ENCODE measurements around the gene EDNRA.

DNA sequence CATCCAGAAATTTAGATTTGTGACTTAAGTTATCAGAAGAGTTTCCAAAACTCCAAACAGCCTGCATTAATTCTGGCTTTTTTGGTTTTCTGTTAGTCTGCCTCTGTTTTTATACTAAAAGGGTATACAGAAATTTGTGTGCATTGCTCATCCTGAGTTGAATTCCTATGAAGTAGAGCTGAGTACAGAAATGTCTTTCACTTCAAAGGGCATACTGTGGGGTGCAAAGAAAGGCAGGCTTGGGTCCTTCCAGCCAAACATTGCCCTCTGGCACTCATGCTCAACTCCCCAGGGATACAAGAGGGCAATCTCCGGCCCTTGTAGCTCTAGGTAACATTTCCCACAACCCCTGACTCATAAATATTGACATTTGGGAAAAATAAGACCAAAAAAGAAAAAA, 108.7 kb downstream of the EDNRA start:
- TF ChIP-seq, protein P1, sequence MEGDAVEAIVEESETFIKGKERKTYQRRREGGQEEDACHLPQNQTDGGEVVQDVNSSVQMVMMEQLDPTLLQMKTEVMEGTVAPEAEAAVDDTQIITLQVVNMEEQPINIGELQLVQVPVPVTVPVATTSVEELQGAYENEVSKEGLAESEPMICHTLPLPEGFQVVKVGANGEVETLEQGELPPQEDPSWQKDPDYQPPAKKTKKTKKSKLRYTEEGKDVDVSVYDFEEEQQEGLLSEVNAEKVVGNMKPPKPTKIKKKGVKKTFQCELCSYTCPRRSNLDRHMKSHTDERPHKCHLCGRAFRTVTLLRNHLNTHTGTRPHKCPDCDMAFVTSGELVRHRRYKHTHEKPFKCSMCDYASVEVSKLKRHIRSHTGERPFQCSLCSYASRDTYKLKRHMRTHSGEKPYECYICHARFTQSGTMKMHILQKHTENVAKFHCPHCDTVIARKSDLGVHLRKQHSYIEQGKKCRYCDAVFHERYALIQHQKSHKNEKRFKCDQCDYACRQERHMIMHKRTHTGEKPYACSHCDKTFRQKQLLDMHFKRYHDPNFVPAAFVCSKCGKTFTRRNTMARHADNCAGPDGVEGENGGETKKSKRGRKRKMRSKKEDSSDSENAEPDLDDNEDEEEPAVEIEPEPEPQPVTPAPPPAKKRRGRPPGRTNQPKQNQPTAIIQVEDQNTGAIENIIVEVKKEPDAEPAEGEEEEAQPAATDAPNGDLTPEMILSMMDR (conservative IDR thresholded peaks at IDR 0.05 in 1 of 2, IDR thresholded peaks at IDR 0.05 in 1 of 2; ENCODE audit: extremely low read depth in 1 of 2, insufficient read depth in 1 of 2, low read depth in 1 of 2, low read length in 2 of 2) = no peak
- TF ChIP-seq EZH2 (IDR thresholded peaks at IDR 0.05; ENCODE audit: borderline replicate concordance, low read length) = no peak
